22Rv1 (cell line): ENCODE measurements around the gene IQGAP2.

Experiments used
- CTCF ChIP-seq: fragments of 450-650 bp; IDR thresholded peaks from 2 replicates; pipeline ENCODE4 v1.5.1; 2017; ENCODE audit warnings: mild to moderate bottlenecking
- ZFX ChIP-seq: fragments of 450-650 bp; IDR thresholded peaks from 2 replicates; pipeline ENCODE4 v1.6.1; 2017; ENCODE audit warnings: antibody characterized with exemption, borderline replicate concordance

GRCh38 chr5:76527685-76528161 is 124.6 kb downstream of the IQGAP2 start:
- no peak for TF ChIP-seq CTCF
- no peak for TF ChIP-seq ZFX
